ENCODE results near the gene EDA2R.

GRCh38 chrX:66553973-66554372 is 84.9 kb downstream of the EDA2R start:
- TF ChIP-seq CTCF (conservative IDR thresholded peaks at IDR 0.05), result no peak
- no peak for TF ChIP-seq ZFX (IDR thresholded peaks at IDR 0.05)

Data from C4-2B (cell line).